Caco-2 (cell line): ENCODE data around the gene NODAL. TPM values are rescaled to one million over a fixed set of nuclear protein-coding genes. Genes with fewer than 3 reads are reported as not detected.

Experiments used
- BruUV-seq: library from RNA; stranded (reverse); fragments of 400-500 nt; replicated peaks from 2 replicates; lab custom pipeline; 2021; lab: Mats Ljungman, UMichigan
- CTCF ChIA-PET: fragments of 300-600 bp; sonication (Branson Sonifier 250); formaldehyde crosslinking; loops from one replicate; lab custom pipeline; 2022; ENCODE audit warnings: antibody characterized with exemption; lab: Charles Lee
- POLR2A ChIA-PET: fragments of 300-600 bp; sonication (Branson Sonifier 250); formaldehyde crosslinking; loops from one replicate; lab custom pipeline; 2022; ENCODE audit warnings: antibody characterized with exemption; lab: Charles Lee
- DNase-seq, 2 experiments: peaks; one replicate each; pipeline versions ENCODE4 v3.0.0 to v3.0.0-alpha.2; 2020 to 2022
- H3K27me3 ChIP-seq: replicated peaks from 2 replicates; pipeline ENCODE4 v1.6.0; 2011; ENCODE audit warnings: low read length; ENCODE audit not compliant: control insufficient read depth, insufficient read depth
- H3K36me3 ChIP-seq: 2 replicates; pipeline ENCODE4 v1.5.1; 2011; ENCODE audit warnings: low read length; ENCODE audit not compliant: control insufficient read depth, insufficient read depth
- H3K4me1 ChIP-seq: fragments of 250-450 bp; sonication (Bioruptor Pico); 2 replicates; pipeline ENCODE4 v1.5.1; 2020; ENCODE audit warnings: mild to moderate bottlenecking
- H3K4me3 ChIP-seq: 2 replicates; pipeline ENCODE4 v1.5.1; 2011; ENCODE audit warnings: low read depth, mild to moderate bottlenecking, control low read depth, low read length
- H3K9me3 ChIP-seq: fragments of 250-450 bp; sonication (Bioruptor Pico); 2 replicates; pipeline ENCODE4 v1.5.1; 2020; ENCODE audit warnings: mild to moderate bottlenecking, moderate library complexity
- H3K27ac Mint-ChIP-seq: one replicate; pipeline ENCODE4 v1.8.0; 2022; ENCODE audit warnings: mixed read lengths; ENCODE audit not compliant: unreplicated experiment
- H3K27me3 Mint-ChIP-seq: one replicate; pipeline ENCODE4 v1.8.0; 2022; ENCODE audit warnings: mixed read lengths; ENCODE audit not compliant: insufficient read depth, unreplicated experiment
- H3K36me3 Mint-ChIP-seq: one replicate; pipeline ENCODE4 v1.8.0; 2022; ENCODE audit warnings: mild to moderate bottlenecking, mixed read lengths; ENCODE audit not compliant: insufficient read depth, unreplicated experiment
- H3K4me1 Mint-ChIP-seq: one replicate; pipeline ENCODE4 v1.8.0; 2022; ENCODE audit warnings: low read depth, mixed read lengths; ENCODE audit not compliant: unreplicated experiment
- H3K4me3 Mint-ChIP-seq: one replicate; pipeline ENCODE4 v1.8.0; 2022; ENCODE audit warnings: mild to moderate bottlenecking, moderate library complexity, mixed read lengths; ENCODE audit not compliant: unreplicated experiment
- H3K9me3 Mint-ChIP-seq: one replicate; pipeline ENCODE4 v1.8.0; 2022; ENCODE audit warnings: mixed read lengths; ENCODE audit not compliant: unreplicated experiment
- CTCF ChIP-seq, 2 experiments: fragments of 200-600 bp in 1 of 2; IDR thresholded peaks; 1 replicate in 1 of 2; 2 replicates in 1 of 2; pipeline versions ENCODE4 v1.5.1 to v1.8.0; 2011 to 2022; ENCODE audit warnings: antibody characterized with exemption in 1 of 2, control low read depth in 1 of 2, inconsistent platforms in 1 of 2, low read depth in 1 of 2, low read length in 1 of 2, mild to moderate bottlenecking in 1 of 2, moderate library complexity in 1 of 2; ENCODE audit not compliant: insufficient read depth in 1 of 2, severe bottlenecking in 1 of 2, unreplicated experiment in 1 of 2
- intact Hi-C: fragments of 100-400 bp; cut with micrococcal nuclease; formaldehyde crosslinking; loops from one replicate; pipeline ENCODE4 v1.10.0; 2022; ENCODE audit not compliant: unreplicated experiment
- total RNA-seq: library from RNA; stranded (reverse); gene quantifications from 2 replicates; pipeline ENCODE4 v1.2.3, GENCODE V29; 2022

Gene NODAL
- total RNA-seq, 1 experiment from 2014 or later: 0.59 TPM

GRCh38 chr10:70396140-70396539 is 45.3 kb downstream of the NODAL start:
- no TSS peak for BruUV-seq

GRCh38 chr10:70391654-70392053 is 49.8 kb downstream of the NODAL start:
- no peak overlapping the region for H3K4me3 Mint-ChIP-seq
- H3K4me1 Mint-ChIP-seq: peaks cover 24% of the 10 kb centered on the region
- TF ChIP-seq CTCF (IDR thresholded peaks at IDR 0.05; ENCODE audit: insufficient read depth in 1 of 2, low read depth in 1 of 2, low read length in 1 of 2, severe bottlenecking in 1 of 2, unreplicated experiment in 1 of 2): no peak
- no peaks in the 10 kb centered on the region for H3K36me3 ChIP-seq
- CTCF ChIA-PET: interaction anchor here (0.6 to 1.2 kb wide), 5 partner anchors 10 to 33 kb away, joined by 3 to 6 read pairs (median 4); partner anchors contain the start of gene EIF4EBP2
- H3K36me3 Mint-ChIP-seq: peaks cover 6% of the 10 kb centered on the region
- H3K9me3 ChIP-seq: no peaks in the 10 kb centered on the region
- H3K4me3 ChIP-seq: no peak overlapping the region
- H3K27ac Mint-ChIP-seq: no peak overlapping the region
- no TSS peak for BruUV-seq
- DNase-seq: no peak
- intact Hi-C loops: no loop called here
- POLR2A ChIA-PET: interaction anchor here (0.9 kb wide), 1 partner anchor 12 kb away, joined by 3 read pairs; the partner anchor contains the start of gene EIF4EBP2
- H3K27me3 ChIP-seq: no peaks in the 10 kb centered on the region
- no peaks in the 10 kb centered on the region for H3K9me3 Mint-ChIP-seq
- peaks cover 4% of the 10 kb centered on the region; the same call in 1 of the 2 replicates for H3K4me1 ChIP-seq
- no peaks in the 10 kb centered on the region for H3K27me3 Mint-ChIP-seq

More at GRCh38 chr10:70396140-70396539, 45.3 kb downstream of the NODAL start:
- Histone ChIP-seq H3K27me3 (no peaks in the 10 kb centered on the region), H3K36me3 (no peaks in the 10 kb centered on the region), H3K9me3 (no peaks in the 10 kb centered on the region), H3K4me3 (no peak overlapping the region), H3K4me1 (no peaks in the 10 kb centered on the region)
- Mint-ChIP-seq H3K9me3 (no peaks in the 10 kb centered on the region), H3K4me3 (no peak overlapping the region), H3K36me3 (no peaks in the 10 kb centered on the region), H3K4me1 (peaks cover 10% of the 10 kb centered on the region), H3K27ac (no peak overlapping the region), H3K27me3 (no peaks in the 10 kb centered on the region)
- POLR2A ChIA-PET: no interaction called here
- TF ChIP-seq CTCF (IDR thresholded peaks at IDR 0.05; ENCODE audit: insufficient read depth in 1 of 2, low read depth in 1 of 2, low read length in 1 of 2, severe bottlenecking in 1 of 2, unreplicated experiment in 1 of 2): no peak
- CTCF ChIA-PET: interaction anchor here (2.9 kb wide), 1 partner anchor 9 kb away, joined by 15 read pairs; no protein-coding TSS in a partner anchor
- intact Hi-C loops: no loop called here
- DNase-seq: no peak

Other genes starting within 250 kb of the NODAL start
- gene PPA1, start 208.3 kb downstream of the NODAL start, total RNA-seq: 350 and 353 TPM in 2 replicates
- gene NPFFR1, start 157.7 kb downstream of the NODAL start, total RNA-seq: not detected in 2 replicates
- 27.1 and 28.1 TPM in 2 replicates for gene LRRC20, start 59.1 kb downstream of the NODAL start, total RNA-seq
- gene EIF4EBP2, start 37.5 kb downstream of the NODAL start, total RNA-seq: 166 and 168 TPM in 2 replicates
- 8.9 and 10.3 TPM in 2 replicates for gene PALD1, start 37.1 kb upstream of the NODAL start, total RNA-seq
- 0.34 TPM in 1 of 2 replicates, not detected in the other for gene PRF1, start 161.1 kb upstream of the NODAL start, total RNA-seq
- not detected in 2 replicates for gene ADAMTS14, start 230.8 kb upstream of the NODAL start, total RNA-seq